Muscle of arm (tissue), 12 donors: ENCODE measurements around the gene DOCK2. TPM values are rescaled to one million over a fixed set of nuclear protein-coding genes. Genes with fewer than 3 reads are reported as not detected.
A peak's percentile ranks its signal among the peaks of the same experiment; 100 is the strongest.
"Not testable (repeated sequence)": the region's sequence is repeated elsewhere in the genome, so short reads cannot be mapped to it uniquely, and the experiment has no call there.

Experiments used
- DNase-seq: peaks from one replicate; pipeline ENCODE4 v3.0.0-alpha.2; 2013
- polyA plus RNA-seq, 12 donors: library from polyadenylated mRNA; unstranded; fragments of 120-200 nt; gene quantifications; one replicate each; pipeline ENCODE4 v1.2.1, GENCODE V29; 2013; ENCODE audit not compliant: insufficient read length in 12 of 12

Gene DOCK2
- polyA plus RNA-seq, 12 donors = 2.7 to 18.3 (median 3.6) TPM; not detected in 1

DNA sequence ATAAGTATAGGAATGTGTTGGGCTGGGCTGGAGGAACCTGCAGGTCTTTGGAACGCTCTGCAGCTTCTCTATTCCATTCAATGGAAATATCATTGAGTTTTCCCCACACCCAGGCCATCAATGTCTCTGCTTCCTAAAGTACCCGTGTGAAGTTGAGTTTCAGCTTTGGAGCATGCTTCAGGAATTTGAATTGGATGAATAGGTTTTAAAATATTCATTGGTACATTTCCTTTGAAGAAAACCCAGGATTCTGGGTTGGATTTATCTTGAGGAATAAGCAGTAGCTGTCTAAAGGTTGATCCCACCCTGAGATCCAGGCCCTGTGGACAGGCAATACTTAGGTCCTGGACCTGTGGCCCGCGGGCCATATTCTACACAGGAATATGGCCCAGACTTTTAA lies 306.0 kb downstream of the DOCK2 start:
- no peak for DNase-seq

DNA sequence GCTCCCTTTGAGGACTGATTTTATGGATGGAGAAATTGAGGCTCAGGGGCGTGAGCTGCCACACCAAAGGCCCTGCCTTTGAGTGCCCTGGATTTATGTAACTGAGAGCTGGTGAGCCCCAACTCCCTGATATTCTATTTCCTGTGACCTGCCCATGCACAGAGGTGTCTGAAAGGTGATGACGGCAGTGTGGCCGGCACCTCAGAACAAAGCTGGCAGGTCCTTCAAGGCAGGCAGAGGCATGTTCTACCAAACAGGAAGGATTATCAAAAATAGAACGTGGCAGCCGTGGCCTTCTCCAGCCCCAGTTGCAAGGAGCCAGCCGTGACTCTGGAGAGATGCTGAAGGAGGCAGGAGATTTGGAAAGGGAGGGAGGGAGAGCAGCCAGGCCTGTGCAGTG lies 307.0 kb downstream of the DOCK2 start:
- no peak for DNase-seq

DNA sequence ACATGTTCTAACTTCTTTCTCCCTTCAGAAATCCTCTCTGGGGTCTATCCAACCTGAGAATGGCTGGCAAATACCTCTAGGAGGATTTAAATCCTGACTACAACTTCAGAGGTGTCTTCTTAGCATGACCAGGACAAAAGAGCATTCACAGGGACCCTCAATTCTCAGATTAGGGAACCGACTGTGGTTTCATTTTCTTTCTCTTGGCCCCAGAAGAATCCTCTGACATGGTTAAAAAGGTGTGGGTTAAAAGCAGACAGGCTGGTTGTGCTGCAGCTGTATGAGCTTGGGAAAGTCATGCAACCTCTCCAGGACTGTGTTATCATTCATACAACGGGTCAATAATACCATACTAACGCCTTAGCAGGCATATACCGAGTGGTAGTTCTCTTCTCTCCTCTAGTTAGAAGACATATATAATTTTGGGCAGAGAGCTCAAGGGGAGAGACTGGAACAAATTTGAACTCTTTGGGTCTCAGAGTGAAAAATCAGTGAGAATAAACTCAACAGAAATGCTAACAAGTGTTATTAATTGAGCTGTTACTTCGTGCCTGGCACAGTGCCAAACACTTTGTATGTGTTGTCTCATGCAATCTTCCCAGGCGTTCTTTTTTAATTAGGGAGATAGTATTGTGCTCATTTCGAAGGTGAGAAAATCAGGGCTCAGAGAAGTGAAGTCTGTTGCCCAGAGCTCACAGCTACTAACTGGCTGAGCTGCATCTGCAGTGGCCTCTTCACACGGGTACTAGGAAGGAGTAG lies 308.0 kb downstream of the DOCK2 start:
- no peak for DNase-seq

DNA sequence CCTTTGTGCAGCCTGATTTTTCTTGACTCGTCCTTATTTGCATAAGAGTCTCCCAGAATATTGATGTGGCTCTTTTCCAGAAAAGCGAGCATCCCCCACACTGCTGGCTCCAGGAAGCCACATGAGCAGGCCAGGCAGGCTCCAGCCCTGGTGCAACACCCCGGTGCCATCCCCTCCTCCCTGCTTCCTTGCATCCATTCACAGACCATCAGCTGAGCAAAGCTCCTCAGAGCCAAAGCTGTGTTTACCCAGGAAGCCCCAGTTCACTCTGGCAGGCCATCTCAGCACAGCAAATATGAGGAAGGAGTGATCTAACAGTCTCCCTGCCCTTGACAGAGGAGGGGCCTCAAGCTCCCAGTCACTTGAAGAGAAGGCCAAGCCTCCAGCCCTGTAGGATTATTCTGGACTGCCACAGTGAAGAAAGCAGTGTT lies 308.8 kb downstream of the DOCK2 start:
- peak; percentile 53 for DNase-seq

DNA sequence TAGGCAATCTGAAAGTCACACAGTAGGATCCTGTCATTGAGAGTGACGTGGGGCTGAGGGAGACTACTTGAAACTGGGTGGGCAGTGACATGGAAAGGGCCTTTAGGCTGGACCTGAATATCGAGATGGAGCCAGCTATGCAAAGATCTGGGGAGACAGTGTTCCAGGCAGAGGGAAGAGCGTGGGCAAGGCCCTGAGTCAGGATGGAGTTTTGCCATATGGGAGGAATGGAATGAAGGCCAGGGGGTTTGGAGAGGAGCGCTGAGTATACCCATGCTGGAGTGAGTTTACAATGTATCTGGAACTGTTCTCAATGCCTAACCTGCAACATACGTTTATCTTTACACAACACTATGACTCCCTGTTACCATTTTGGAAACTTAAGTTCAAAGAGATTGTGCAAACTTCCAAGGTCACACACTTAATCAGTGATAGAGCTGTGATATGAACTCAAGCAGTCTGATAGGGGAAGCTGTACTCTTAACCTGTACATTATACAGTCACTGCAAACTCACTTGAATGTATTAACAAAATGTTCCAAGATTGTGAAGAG lies 309.7 kb downstream of the DOCK2 start:
- DNase-seq = no peak

DNA sequence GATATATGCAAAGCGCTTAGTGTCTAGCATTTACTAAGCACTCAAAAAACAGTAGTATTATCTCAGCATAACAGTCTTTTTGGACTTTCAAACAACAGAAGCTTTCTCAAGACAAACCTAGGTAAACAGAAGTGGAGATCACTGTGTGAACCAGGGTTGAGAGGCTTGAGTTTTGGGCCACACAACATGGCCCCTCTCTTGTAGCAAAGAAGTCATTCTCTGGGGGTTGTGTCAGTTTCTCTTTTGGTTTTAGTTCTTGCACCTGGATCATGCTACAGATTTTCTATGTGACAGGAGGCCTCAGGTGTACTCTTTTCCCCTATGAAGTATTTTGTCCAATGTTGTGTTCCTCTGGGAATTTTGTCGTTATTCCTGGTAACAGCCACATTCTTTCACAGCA lies 313.3 kb downstream of the DOCK2 start:
- no peak for DNase-seq

DNA sequence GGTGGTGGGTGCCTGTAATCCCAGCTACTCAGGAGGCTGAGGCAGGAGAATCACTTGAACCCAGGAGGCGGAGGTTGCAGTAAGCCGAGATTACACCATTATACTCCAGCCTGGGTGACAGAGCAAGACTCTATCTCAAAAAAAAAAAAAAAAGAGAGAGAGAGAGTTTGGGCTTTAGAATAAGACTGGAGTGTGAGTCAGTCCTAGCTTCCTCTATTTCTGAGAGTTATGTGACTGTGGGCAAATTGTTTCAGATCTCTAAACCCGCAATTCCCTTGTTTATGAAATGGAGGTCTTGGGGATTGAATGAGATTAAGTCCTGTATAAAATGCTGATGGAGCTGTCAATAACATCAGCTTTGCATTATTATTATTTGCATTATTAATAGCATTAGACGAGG lies 316.1 kb downstream of the DOCK2 start:
- not testable (repeated sequence) for DNase-seq

DNA sequence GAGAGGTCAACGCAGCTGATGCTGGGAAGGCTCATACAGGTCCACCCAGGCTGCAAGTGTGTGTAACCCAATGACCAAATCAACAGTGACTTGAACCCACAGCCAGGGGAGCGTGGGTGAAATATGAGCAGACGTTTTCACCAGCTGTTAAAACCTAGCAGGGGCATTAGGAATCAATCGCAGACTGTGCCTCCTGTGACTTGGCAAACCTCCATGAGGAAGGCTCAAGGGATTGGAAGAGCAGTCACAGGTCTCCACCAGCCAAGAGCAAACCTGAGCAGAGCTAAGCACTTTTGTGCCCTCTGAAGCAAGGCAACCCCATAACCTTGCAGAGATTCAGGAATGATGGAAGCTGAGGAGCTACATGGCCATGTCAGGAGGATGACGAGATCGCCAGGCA lies 317.7 kb downstream of the DOCK2 start:
- no peak for DNase-seq

DNA sequence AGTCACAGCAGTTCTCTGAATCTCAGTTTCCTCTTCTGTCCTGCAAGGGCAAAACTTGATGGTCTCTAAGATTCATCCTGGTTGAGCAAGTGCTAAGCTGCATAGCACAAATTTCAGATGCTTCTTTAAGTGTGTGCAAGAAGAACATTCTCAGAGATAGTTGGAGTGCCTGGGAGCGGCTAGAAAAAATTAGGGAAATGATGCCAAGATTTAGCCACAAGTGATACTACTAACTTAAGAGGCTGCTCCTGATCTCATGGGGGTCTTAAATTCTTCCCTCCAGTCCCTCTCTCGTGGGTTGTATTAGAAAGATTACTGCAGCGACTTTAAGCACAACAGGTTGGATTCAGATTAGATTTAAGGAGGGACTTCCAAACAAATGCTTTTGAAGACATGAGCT lies 319.1 kb downstream of the DOCK2 start:
- DNase-seq = no peak

DNA sequence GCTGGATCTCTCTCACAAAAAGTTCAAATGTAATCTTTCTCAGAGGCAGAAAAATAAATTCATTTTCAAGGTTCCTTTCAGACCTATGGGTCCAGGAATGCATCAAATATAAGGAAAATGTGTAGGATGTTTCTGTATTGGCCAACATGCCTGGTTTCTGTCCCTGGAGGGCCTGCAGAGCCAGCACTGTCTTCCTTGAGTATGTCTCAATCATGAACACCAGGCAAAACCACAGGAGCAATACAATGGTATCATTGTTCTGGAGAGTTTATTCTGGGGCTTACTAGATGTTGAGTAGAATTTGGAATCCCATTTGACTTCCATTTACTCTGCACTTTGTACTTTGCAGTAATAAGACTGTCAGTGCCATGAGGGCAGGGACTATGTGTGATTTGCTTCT lies 319.7 kb downstream of the DOCK2 start:
- no peak for DNase-seq

DNA sequence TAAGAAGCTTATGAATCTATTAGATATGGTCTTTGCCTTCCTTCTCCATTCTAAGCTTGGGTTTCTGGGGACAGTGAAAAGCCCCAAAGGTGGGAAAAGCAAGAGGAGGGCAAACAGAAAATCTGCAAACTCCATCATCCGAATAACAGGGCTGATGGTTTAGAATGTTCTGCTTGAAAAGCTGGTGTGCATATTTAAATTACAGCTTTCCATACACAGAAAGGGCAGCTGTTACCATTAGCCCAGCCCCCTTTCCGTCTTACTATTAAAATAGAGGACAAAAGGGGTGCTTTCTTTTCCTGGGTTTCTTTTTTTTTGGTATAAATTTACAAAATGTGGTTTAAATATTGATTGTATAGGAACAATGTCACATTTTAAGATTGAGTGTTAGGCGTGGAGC lies 321.2 kb downstream of the DOCK2 start:
- no peak for DNase-seq

DNA sequence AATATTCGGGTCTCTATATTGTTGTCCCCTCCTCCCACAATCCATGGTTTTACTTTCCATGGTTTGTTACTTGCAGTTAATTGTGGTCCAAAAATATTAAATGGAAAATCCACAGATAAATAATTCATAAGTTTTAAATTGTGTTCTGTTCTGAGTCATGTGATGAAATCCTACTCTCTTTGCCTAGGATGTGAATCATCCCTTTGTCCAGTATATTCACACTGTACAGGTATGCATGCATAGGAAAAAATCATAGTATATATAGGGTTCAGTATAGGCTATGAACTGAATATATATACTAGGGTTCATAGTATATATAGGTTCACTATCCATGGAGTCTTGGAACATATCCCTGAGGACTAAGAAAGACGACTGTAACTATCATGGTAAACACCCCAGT lies 323.6 kb downstream of the DOCK2 start:
- no peak for DNase-seq

DNA sequence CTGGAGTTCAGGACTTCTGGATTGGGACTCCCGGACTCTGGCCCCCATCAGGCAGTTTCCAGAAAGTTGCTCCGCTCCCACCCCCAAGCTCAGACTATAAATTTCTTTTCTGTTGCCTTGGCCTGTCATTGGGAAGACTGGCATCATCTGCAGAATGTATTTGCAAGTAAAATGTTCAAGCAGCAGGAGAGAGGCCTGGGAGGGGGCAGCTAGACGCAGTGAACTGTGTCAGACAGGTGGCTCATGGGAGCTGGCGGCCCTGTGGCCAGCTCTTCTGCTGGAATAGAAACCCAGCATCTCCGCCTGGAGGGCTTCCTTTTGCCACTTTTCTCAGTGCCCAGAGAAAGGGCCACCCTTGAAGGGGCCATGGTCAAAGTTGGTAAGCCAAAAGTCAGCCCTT lies 327.2 kb downstream of the DOCK2 start:
- DNase-seq = no peak

DNA sequence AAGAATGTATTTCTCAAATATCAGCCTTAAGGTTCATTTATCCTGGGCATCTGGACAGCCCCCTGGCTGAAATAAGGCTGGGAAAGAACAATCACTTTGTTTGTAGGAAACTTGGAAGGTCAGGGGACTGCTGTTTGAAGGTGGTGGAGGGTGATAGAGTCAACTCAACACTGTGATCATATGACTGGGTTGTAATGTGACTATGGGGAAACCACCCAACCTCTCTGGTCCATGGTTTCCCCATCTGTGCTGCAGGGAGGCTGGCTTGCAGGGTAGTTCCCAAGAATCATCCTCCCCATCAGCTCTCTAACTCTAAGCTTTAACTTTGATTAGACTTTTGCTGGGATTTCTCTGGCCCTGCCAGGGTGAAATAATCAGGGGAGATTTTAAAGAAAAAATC lies 333.3 kb downstream of the DOCK2 start:
- no peak for DNase-seq

DNA sequence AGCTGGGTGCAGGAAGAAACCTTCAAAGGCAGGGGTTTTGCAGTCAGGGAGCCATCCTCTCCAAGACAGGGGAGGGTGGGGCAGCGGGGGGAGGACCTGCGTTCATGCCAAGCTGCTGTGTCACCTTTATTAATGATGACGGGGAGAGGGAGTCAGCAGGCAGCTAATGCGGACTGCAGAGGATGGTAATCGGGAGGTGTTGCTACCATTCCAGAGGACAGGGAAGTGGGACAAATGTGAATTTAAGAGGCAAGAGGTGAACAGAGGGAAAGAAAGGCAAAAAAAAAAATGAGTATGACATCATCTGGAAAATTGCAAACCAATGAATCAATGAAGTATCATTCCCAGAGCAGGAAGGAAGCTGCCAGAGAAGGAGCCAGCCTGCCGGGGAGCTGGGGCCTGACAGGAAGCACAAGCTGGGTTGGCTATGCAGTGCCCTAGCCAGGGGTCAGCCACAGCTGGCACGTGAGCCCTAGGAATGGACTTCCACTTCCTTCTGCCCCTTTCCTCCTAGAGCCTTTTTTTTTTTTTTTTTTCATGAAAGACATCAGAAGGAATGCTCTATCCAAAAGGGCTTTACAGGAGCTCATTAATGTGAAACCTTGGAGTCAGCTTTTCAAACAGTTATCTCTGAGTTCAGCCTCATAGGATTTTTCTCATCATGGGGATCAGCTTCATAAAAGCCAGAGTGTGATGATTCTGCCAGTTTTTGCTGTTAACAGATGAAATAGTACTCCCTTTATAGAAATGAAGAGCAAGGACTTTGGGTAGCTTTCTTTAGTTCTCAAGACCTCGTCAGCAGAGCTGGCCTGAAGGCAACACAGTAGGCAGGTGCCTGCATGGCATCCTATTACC lies 334.1 kb downstream of the DOCK2 start:
- no peak for DNase-seq

DNA sequence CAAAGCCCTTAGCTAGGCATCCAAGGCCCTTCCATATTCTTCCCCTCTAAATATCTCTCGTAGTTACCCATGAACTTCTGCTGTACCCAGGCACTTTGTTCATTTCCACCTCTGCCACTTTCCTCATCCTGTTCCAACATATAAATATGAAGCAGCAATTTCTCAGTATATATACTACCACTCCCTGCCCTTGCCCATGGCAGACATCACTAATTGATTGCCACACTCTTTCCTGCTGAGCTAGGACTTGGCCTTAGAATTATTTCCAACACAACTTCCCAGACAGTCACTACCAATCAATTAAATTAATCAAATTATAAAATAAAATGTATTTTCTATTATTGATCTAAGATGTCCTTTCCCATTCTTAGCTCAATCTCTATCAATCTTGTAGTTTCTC lies 334.7 kb downstream of the DOCK2 start:
- DNase-seq = no peak

DNA sequence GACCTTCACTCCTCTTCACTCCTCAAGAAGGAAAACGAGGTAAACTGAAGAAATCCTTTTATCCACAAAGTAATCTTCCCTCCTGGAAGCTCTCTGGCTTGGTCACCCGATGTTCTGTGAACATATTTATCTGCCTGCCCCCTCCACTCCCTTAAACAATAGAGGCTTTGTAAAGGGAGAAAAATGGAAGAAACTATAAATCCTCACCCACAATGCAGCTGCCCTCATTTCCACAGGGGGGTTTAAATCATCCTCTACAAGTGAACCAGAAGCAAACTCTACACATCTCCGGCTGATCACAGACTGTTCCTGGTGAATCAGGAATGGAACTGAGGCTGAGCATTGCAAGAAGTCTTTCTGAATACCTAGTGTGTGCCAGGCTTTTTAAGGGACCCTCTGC lies 336.0 kb downstream of the DOCK2 start:
- no peak for DNase-seq

DNA sequence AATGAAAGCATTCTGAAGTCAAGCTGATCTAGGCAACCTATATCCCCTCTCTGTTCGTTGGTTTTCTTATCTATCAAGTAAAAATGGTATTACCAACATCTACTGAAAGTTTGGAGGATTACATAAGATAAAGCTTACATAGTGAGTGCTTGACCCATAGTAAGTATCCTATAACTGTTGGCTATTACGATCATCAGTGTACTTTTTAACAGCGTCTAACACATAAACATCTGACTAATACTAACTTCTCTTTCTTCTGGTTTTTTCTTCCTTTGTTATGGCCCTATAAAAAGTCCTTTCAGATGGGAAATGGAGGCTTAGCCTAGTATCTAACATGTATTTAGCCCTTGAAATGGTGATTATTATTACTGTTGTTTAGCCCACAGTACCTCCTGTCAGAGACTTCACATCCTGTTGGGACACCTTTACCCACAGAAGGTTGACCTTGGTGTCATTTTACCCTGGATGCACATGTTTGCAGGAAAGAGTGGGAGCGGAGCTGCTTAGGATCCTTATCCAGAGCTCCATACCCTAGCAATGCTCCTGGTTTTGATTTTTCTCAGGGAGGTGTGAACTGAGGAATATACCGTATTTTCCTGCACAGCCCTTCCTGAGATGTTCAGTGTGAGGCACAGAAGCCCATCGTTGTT lies 337.2 kb downstream of the DOCK2 start:
- no peak for DNase-seq

DNA sequence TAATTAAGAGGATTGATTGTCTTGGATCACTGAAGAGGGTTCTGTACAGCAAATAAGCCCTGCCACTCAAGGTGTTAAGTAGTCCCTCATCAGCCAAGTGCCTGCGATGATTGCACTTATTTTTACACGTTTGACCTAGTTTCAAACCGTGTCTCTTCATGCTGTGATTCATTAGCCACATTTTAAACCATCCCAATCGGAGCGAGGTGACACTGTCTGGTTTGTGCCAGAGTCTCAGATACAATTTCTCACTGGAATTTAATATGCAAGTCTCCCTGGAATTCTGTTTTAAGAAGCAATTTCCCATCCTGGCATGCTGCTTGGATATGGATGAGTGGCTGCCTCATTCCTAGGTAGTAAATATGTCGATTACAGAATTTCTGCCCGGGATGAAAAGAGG lies 341.6 kb downstream of the DOCK2 start:
- DNase-seq = no peak

DNA sequence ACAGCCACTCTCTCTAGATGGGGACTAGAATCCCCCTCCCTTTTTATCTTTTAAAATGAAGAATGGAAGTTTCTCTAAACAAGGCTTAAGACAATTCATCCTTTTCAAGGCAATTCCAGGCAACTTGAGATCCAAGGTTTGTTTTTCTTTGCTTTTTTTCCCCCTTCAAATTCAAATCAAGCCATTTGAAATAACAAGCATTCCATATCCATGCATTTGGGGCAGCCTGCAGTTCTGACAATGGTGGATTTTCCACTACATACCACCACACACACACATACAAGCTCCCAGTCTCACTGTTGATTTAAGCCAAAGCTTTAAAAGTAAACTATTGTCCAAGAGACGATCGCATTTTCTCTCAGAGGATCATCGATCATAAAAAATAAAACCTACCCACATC lies 342.8 kb downstream of the DOCK2 start:
- DNase-seq = no peak

DNA sequence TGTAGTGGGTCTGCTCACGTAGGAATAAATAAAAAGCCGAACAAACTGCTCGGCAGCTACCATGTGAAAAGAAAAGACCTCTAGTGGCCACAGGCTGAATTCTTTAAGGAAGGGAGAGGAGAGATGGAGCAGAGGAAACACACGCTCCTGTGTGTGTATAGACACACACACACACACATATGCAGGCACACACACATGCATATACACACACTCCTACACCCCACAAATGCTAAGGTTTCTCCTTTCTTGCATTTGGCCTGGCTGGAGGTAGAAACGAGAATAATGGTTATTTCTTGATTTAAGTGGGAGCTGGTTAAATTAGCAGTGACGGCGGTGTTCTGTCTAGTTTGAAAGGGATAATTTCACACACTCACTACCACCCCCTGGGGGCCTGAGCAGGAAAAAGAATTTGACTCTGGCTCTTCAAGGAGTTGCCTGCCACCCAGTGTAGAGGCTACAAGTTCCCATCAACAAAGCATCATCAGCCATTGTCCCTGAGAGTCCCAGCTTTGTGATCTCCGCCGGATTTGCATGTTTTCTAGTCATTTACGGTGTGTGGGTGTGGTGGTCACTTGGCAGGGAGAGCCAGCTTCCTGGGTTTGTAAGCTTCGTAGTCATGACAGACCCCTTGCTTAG lies 343.5 kb downstream of the DOCK2 start, which contains the start of gene INSYN2B:
Gene INSYN2B, minus strand, starts transcription at position 78 of the 636 bp plus-strand sequence. CDS start 96,597 bp downstream, outside the sequence.
- DNase-seq = peak; percentile 76

DNA sequence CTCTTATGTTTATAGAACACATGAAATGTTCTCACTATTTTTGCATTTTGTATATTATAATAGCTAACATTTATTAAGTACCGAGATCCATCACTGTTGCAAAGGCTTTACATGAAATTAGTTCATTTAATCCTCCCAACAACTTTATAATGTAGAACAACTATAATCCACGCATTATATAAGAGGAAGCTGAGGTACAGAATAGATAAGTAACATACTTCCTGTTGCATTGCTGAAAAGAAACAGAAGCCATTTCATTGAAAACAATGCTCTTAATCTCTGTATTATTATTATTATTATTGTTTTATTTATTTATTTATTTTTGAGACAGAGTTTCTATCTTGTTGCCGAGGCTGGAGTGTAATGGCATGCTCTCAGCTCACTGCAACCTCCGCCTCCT lies 351.1 kb downstream of the DOCK2 start:
- no peak for DNase-seq
